PC-9 (cell line): ENCODE results near the gene TRAF6.

Experiments used
- CTCF ChIP-seq: fragments of 200-600 bp; sonication (generic); conservative IDR thresholded peaks from 2 replicates; pipeline ENCODE4 v1.6.1; 2017; ENCODE audit warnings: mixed run types, antibody characterized with exemption, mild to moderate bottlenecking, moderate library complexity
- EZH2 ChIP-seq: fragments of 200-600 bp; sonication (generic); IDR thresholded peaks from 2 replicates; pipeline ENCODE4 v1.8.0; 2017; ENCODE audit warnings: antibody characterized with exemption, low read depth

GRCh38 chr11:36499315-36499714 is 10.8 kb downstream of the TRAF6 start:
- TF ChIP-seq CTCF (no peak), EZH2 (no peak)
